ENCODE measurements around the gene FBXO27.
A peak's percentile ranks its signal among the peaks of the same experiment; 100 is the strongest.
"Not testable (repeated sequence)": the region's sequence is repeated elsewhere in the genome, so short reads cannot be mapped to it uniquely, and the experiment has no call there.

FBXO27 gene

DNA sequence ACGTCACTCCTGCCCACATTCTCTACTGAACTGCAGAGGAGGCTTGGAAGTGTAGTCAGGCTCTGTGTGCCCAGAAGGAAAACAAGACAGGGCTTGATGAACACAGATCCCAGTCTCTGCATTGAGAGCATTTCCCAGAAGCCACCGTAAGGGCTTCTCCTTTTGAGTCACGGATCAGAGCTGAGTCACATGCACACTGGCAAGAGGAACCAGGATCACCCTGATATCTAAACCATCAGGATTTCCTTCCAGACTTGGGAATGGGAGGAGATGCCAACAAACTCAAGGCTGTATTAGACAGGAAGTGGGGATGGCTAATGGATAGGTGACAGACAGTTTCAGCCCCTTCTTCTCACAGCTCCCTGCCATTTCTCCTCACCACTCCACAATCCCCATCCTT, 39.1 kb downstream of the FBXO27 start:
- Histone ChIP-seq H3K27ac (ENCODE audit: poor library complexity, severe bottlenecking) (peak overlapping the region; percentile 50), H3K9me3 (ENCODE audit: severe bottlenecking) (no peaks in the 10 kb centered on the region), H3K4me3 (ENCODE audit: severe bottlenecking) (no peak overlapping the region), H3K36me3 (ENCODE audit: low read depth) (no peaks in the 10 kb centered on the region), H3K27me3 (ENCODE audit: insufficient read depth, poor library complexity, severe bottlenecking) (no peaks in the 10 kb centered on the region), H3K4me1 (ENCODE audit: insufficient read depth, poor library complexity, severe bottlenecking) (peaks cover 7% of the 10 kb centered on the region)
- TF ChIP-seq, protein P1, sequence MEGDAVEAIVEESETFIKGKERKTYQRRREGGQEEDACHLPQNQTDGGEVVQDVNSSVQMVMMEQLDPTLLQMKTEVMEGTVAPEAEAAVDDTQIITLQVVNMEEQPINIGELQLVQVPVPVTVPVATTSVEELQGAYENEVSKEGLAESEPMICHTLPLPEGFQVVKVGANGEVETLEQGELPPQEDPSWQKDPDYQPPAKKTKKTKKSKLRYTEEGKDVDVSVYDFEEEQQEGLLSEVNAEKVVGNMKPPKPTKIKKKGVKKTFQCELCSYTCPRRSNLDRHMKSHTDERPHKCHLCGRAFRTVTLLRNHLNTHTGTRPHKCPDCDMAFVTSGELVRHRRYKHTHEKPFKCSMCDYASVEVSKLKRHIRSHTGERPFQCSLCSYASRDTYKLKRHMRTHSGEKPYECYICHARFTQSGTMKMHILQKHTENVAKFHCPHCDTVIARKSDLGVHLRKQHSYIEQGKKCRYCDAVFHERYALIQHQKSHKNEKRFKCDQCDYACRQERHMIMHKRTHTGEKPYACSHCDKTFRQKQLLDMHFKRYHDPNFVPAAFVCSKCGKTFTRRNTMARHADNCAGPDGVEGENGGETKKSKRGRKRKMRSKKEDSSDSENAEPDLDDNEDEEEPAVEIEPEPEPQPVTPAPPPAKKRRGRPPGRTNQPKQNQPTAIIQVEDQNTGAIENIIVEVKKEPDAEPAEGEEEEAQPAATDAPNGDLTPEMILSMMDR (IDR thresholded peaks at IDR 0.05; ENCODE audit: poor library complexity, severe bottlenecking): no peak
- ATAC-seq (ENCODE audit: low read depth) (peak; percentile 93), DNase-seq (ENCODE audit: low spot score) (no peak)

DNA sequence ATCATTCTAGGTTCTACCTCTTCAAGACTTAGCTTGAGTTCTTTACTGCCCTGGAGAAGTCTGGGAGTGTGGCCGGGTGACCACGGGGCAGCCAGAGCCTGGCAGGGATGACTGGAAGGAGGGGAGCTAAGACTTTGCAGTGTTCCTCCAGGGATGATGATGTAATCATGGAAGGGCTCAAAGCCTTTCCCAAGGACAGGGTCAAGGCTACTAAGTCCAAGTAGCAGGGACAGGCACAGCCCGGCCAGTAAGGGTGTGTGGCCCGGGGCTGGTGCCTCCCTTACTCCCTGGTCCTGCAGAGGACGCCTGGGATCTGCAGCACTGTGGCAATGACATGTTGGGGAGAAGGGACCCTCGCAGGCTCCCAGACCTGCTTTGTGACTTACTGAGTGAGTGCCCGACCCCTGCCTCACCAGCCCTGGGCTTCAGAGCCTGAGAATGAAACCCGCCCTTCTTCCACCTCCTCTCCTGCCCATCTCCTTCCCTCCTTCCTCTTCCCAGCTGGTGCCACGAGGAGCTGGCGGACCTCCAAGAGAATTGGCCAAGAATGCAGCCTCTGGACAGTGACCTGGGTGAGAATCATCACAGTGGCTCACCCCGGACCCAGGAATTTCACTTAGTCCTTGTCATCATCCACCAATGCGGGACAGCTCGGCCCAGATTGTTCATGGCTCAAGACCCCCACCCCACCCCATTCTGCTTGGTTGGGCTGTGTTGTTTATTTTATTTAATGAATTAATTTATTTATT, 41.2 kb downstream of the FBXO27 start:
- Histone ChIP-seq H3K4me1 (ENCODE audit: insufficient read depth, poor library complexity, severe bottlenecking) (peaks cover 7% of the 10 kb centered on the region), H3K27ac (ENCODE audit: poor library complexity, severe bottlenecking) (no peak overlapping the region), H3K4me3 (ENCODE audit: severe bottlenecking) (no peak overlapping the region), H3K27me3 (ENCODE audit: insufficient read depth, poor library complexity, severe bottlenecking) (no peaks in the 10 kb centered on the region), H3K36me3 (ENCODE audit: low read depth) (no peaks in the 10 kb centered on the region), H3K9me3 (ENCODE audit: severe bottlenecking) (no peaks in the 10 kb centered on the region)
- DNase-seq (ENCODE audit: low spot score): no peak
- TF ChIP-seq, protein P1 (IDR thresholded peaks at IDR 0.05; ENCODE audit: poor library complexity, severe bottlenecking): no peak
- ATAC-seq (ENCODE audit: low read depth): no peak

DNA sequence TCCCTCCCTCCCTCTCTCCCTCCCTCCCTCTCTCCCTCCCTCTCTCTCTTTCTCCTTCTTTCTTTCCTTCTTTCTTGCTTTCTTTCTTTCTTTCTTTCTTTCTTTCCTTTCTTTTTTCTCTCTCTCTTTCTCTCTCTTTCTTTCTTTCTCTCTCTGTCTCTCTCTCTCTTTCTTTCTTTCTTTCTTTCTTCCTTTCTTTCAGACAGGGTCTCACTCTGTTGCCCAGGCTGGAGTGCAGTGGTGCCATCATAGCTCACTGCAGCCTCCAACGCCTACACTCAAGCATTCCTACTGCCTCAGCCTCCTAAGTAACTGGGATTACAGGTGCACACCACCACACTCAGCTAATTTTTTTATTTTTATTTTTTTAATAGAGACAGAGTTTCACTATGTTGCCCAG, 42.7 kb downstream of the FBXO27 start:
- not testable (repeated sequence) for H3K36me3 ChIP-seq (ENCODE audit: low read depth); ATAC-seq (ENCODE audit: low read depth); H3K4me3 ChIP-seq (ENCODE audit: severe bottlenecking); H3K27ac ChIP-seq (ENCODE audit: poor library complexity, severe bottlenecking); H3K9me3 ChIP-seq (ENCODE audit: severe bottlenecking); H3K4me1 ChIP-seq (ENCODE audit: insufficient read depth, poor library complexity, severe bottlenecking); H3K27me3 ChIP-seq (ENCODE audit: insufficient read depth, poor library complexity, severe bottlenecking); DNase-seq (ENCODE audit: low spot score)

DNA sequence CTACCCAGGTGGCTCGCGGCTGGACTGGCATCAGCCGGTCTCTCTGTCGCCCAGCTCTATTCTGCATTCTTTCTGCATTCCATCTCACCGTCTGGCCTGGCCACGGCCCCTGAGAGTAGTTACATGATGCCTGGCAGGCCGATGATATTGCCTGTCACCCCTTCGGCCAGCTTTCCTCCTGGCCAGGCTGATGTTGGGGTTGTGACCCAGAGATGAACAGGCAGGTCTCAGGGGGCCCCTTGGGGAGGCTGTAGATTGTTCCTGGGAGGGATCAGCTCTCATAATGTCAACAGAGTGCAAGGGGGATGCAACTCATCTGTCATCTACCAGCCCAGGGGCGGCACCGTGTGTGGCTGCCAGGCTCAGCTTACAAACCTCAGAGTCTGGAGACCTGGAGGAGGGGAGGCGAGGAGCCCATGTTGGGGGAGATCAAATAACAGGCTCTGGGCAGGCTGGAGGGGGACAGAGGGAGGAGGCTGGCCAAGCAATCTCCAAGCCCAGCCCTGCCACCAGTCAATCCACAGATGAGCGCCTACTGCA, 43.2 kb downstream of the FBXO27 start:
- H3K36me3 ChIP-seq (ENCODE audit: low read depth): no peaks in the 10 kb centered on the region
- ATAC-seq (ENCODE audit: low read depth) (no peak), DNase-seq (ENCODE audit: low spot score) (no peak)
- no peak overlapping the region for H3K27ac ChIP-seq (ENCODE audit: poor library complexity, severe bottlenecking)
- TF ChIP-seq, protein P1 (IDR thresholded peaks at IDR 0.05; ENCODE audit: poor library complexity, severe bottlenecking): no peak
- no peaks in the 10 kb centered on the region for H3K9me3 ChIP-seq (ENCODE audit: severe bottlenecking)
- H3K27me3 ChIP-seq (ENCODE audit: insufficient read depth, poor library complexity, severe bottlenecking): no peaks in the 10 kb centered on the region
- H3K4me1 ChIP-seq (ENCODE audit: insufficient read depth, poor library complexity, severe bottlenecking): peaks cover 7% of the 10 kb centered on the region
- no peak overlapping the region for H3K4me3 ChIP-seq (ENCODE audit: severe bottlenecking)

DNA sequence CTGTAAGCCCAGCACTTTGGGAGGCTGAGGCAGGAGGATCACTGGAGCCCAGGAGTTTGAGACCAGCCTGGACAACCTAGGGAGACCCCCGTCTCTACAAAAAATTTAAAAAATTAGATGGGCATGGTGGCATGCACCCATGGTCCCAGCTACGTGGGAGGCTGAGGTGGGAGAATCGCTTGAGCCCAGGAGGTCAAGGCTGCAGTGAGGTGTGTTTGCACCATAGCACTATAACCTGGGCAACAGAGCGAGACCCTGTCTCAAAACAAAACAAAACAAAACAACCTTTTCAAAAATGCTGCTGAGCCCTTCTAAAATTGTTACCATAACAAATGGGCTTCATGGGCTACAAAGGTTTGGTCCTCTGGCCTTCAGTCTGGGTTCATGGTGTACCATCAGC, 43.7 kb downstream of the FBXO27 start:
- H3K4me3 ChIP-seq (ENCODE audit: severe bottlenecking); H3K36me3 ChIP-seq (ENCODE audit: low read depth); DNase-seq (ENCODE audit: low spot score); H3K27ac ChIP-seq (ENCODE audit: poor library complexity, severe bottlenecking); H3K4me1 ChIP-seq (ENCODE audit: insufficient read depth, poor library complexity, severe bottlenecking); ATAC-seq (ENCODE audit: low read depth); H3K27me3 ChIP-seq (ENCODE audit: insufficient read depth, poor library complexity, severe bottlenecking); H3K9me3 ChIP-seq (ENCODE audit: severe bottlenecking): not testable (repeated sequence)

DNA sequence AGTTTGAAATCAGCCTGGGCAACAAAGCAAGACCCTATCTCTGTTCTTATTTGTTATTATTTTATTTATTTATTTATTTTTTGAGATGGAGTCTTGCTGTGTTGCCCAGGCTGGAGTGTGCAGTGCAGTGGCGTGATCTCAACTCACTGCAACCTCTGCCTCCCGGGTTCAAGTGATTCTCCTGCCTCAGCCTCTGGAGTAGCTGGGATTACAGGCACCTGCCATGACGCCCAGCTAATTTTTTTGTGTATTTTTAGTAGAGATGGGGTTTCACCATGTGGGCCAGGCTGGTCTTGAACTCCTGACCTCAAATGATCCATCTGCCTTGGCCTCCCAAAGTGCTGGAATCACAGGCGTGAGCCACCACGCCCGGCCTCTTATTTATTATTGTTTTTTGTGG, 44.6 kb downstream of the FBXO27 start:
- H3K4me3 ChIP-seq (ENCODE audit: severe bottlenecking); ATAC-seq (ENCODE audit: low read depth); H3K4me1 ChIP-seq (ENCODE audit: insufficient read depth, poor library complexity, severe bottlenecking); DNase-seq (ENCODE audit: low spot score); H3K27ac ChIP-seq (ENCODE audit: poor library complexity, severe bottlenecking); H3K9me3 ChIP-seq (ENCODE audit: severe bottlenecking); H3K27me3 ChIP-seq (ENCODE audit: insufficient read depth, poor library complexity, severe bottlenecking); H3K36me3 ChIP-seq (ENCODE audit: low read depth): not testable (repeated sequence)
